Right lobe of liver (tissue), 4 donors: ENCODE measurements around the gene KLF15.

Experiments
- CTCF ChIP-seq, 4 donors: fragments of 200-600 bp in 3 of 4; fragments of 450-650 bp in 1 of 4; IDR thresholded peaks; one replicate each; pipeline versions ENCODE4 v1.5.1 to v1.8.0; 2016 to 2022; ENCODE audit warnings: antibody characterized with exemption in 4 of 4, mild to moderate bottlenecking in 2 of 4
- POLR2A ChIP-seq: fragments of 450-650 bp; IDR thresholded peaks from one replicate; pipeline ENCODE4 v1.6.1; 2017; ENCODE audit warnings: antibody characterized with exemption, mild to moderate bottlenecking
- donor health status: DM: no; HTN: no; CAD: no.
- donor health status: DM: no; HTN: no; CAD: no.
- donor health status: DM: no; HTN: yes; CAD: no.

- no peak for TF ChIP-seq CTCF (IDR thresholded peaks at IDR 0.05)
- TF ChIP-seq POLR2A: no peak
These were observed 17.1 kb downstream of the KLF15 start for GRCh38 chr3:126340081-126340511.
